Kidney epithelial cell (primary cell): ENCODE data around the gene ACMSD. TPM values are rescaled to one million over a fixed set of nuclear protein-coding genes. Genes with fewer than 3 reads are reported as not detected.

Experiments
- DNase-seq: peaks from one replicate; pipeline ENCODE4 v3.0.0-alpha.2; 2010; ENCODE audit warnings: low read depth
- H3K27me3 ChIP-seq: 2 replicates; pipeline ENCODE4 v1.6.0; 2011; ENCODE audit warnings: low read length; ENCODE audit not compliant: control insufficient read depth, insufficient read depth
- H3K36me3 ChIP-seq: 2 replicates; pipeline ENCODE4 v1.5.1; 2011; ENCODE audit warnings: low read length; ENCODE audit not compliant: control insufficient read depth, insufficient read depth
- H3K4me3 ChIP-seq: 2 replicates; pipeline ENCODE4 v1.5.1; 2011; ENCODE audit warnings: low read depth, mild to moderate bottlenecking, control low read depth, low read length
- total RNA-seq: library from RNA; depleted of rRNA; stranded (reverse); fragments of >200 nt; gene quantifications from 2 replicates; pipeline ENCODE4 v1.2.3, GENCODE V29; 2015
- TF ChIP-seq, protein P1 (sequence below): IDR thresholded peaks from 2 replicates; pipeline ENCODE4 v1.5.1; 2011; ENCODE audit warnings: mild to moderate bottlenecking, moderate library complexity, low read length, control low read depth, inconsistent platforms; ENCODE audit not compliant: insufficient read depth, poor library complexity, severe bottlenecking

The ACMSD gene
- total RNA-seq, 1 donor from 2014 or later, result not detected

DNA sequence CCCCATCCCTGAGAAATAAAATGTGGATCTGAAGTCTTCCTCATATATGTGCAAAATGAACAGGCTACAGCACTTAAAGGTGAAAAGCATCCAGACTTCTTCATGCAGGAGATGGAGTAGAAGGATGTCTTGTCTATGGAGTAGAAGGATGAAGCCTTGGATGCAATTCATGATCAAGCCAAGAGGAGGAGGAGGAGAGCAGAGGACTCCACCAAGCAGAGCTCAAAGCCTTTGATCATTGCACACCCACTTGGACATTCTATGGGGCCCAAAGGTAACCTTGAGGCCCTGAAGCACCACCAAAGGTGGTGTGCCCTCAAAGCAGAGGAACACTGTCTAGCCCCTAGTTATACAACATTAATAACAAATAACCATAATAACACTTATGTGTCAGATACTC is 17.3 kb downstream of the ACMSD start:
- TF ChIP-seq, protein P1, sequence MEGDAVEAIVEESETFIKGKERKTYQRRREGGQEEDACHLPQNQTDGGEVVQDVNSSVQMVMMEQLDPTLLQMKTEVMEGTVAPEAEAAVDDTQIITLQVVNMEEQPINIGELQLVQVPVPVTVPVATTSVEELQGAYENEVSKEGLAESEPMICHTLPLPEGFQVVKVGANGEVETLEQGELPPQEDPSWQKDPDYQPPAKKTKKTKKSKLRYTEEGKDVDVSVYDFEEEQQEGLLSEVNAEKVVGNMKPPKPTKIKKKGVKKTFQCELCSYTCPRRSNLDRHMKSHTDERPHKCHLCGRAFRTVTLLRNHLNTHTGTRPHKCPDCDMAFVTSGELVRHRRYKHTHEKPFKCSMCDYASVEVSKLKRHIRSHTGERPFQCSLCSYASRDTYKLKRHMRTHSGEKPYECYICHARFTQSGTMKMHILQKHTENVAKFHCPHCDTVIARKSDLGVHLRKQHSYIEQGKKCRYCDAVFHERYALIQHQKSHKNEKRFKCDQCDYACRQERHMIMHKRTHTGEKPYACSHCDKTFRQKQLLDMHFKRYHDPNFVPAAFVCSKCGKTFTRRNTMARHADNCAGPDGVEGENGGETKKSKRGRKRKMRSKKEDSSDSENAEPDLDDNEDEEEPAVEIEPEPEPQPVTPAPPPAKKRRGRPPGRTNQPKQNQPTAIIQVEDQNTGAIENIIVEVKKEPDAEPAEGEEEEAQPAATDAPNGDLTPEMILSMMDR, result no peak
- Histone ChIP-seq H3K27me3 (no peaks in the 10 kb centered on the region), H3K36me3 (no peaks in the 10 kb centered on the region), H3K4me3 (no peak overlapping the region)
- DNase-seq, result no peak

DNA sequence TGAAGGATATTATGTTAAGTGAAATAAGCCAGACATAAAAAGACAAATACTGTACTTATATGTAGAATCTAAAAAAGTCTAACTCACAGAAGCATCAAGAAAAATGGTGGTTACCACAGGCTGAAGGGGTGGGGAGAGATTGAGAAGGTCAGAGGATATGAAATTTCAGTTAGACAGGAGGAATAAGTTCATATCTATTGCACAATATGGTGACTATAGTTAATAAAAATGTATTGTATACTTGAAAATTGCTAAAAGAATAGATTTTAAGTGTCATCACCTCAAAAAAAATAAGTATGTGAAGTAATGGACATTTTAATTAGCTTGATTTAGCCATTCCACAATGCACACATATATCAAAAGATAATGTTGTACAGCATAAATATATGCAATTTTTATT is 19.8 kb downstream of the ACMSD start:
- DNase-seq, result no peak
- Histone ChIP-seq H3K4me3 (no peak overlapping the region), H3K27me3 (no peaks in the 10 kb centered on the region), H3K36me3 (no peaks in the 10 kb centered on the region)
- TF ChIP-seq, protein P1, result no peak

DNA sequence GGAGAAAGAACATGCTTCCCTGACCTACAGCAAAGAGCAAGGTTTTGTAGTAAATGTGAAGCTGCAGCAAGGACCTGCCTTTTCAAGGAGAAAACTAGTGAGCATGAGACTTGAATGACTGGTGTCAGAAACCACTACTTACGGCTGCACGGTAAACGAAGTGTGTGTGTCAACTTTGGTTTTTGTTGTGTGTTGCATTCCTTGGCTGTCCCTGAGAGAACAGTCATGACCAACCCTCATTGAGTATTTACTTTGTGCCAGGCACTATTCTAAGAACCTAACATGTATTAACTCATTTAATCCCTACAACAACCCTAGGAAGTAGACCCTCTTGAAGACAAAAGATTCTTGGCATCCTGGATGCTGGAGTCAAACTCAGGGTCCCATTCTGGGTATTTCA is 22.8 kb downstream of the ACMSD start:
- no peak for DNase-seq
- Histone ChIP-seq H3K4me3 (no peak overlapping the region), H3K36me3 (no peaks in the 10 kb centered on the region), H3K27me3 (no peaks in the 10 kb centered on the region)
- TF ChIP-seq, protein P1, result no peak

DNA sequence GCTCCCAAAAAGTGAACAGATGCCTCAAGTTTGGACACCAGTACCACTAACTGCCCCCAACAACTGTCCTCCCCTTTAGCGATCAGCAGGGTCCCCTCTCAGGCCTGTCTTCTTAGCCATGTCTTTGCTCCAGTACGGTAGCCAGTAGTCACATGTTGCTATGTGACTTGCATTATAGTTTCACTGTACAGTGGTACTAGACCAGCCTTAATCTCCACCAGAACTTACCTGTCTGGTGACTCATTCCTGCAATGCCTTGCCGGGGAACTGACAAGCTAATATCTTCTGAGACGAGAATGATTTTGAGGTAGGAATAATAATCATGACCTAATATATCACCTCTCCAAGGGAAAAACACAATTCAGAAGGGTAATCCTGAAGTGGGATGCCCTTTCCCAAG is 23.7 kb downstream of the ACMSD start:
- no peak overlapping the region for H3K4me3 ChIP-seq
- no peaks in the 10 kb centered on the region for H3K27me3 ChIP-seq
- no peaks in the 10 kb centered on the region for H3K36me3 ChIP-seq
- DNase-seq, result no peak
- TF ChIP-seq, protein P1, result no peak

DNA sequence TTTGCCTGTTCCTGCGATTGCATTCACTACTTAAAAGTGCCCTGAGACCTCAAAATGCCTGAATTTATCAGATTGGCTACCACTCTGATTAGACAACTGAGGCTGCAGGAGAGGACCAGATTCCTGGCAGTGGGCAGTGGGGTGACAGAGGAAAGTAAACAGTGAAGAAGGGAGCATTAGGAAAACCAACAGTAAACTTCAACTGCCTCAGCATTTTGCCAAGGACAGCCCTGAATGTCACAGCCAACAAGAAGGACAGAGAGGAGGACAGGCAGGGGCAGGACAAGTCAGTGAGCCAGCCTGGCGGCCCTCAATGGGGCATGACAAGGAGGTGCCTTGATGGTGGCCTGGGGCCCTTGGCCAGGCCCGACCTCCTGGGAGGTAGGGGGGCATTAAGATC is 24.3 kb downstream of the ACMSD start:
- no peaks in the 10 kb centered on the region for H3K36me3 ChIP-seq
- no peak overlapping the region for H3K4me3 ChIP-seq
- no peaks in the 10 kb centered on the region for H3K27me3 ChIP-seq
- no peak for DNase-seq
- TF ChIP-seq, protein P1, result no peak

DNA sequence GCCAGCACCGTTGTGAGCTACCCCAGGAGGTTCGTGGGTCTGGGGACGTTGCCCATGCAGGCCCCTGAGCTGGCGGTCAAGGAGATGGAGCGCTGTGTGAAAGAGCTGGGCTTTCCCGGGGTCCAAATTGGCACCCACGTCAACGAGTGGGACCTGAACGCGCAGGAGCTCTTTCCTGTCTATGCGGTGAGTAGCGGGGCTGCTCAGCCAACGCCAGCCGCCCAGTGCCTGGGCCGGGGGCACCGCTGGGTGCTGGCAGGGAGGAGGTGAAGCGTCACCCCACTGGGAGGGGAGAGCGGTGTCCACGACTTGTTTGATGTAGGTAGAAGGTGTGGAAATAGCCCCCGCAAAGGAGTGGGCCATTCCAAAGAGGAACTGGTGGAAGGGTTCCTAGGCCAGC is 25.0 kb downstream of the ACMSD start:
- TF ChIP-seq, protein P1, result no peak
- H3K4me3 ChIP-seq, result no peak overlapping the region

More for the DNA sequence above, 25.0 kb downstream of the ACMSD start:
- no peaks in the 10 kb centered on the region for H3K36me3 ChIP-seq
- no peak for DNase-seq
- H3K27me3 ChIP-seq, result no peaks in the 10 kb centered on the region
